ENCODE data around the gene ADCYAP1.

Gene ADCYAP1

DNA sequence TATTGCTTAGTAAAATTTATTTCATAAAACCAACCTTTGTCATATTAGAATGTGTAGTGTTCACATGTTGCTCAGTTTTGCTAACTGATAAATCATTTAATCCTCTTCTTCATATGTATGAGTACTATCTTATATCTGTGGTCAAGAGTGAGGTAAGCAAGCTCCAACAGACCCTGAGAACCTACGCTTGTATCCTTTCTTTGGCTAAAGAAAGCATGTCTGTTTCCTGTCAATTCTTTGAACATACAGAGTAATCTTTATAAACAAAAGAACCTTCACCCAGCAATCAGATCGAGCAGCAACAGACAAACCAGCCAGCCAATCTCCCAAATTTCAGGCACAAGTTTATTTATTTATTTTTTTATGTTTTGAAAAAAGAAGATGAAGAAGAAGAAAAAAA, 6.4 kb downstream of the ADCYAP1 start:
- DNase-seq, result no peak

DNA sequence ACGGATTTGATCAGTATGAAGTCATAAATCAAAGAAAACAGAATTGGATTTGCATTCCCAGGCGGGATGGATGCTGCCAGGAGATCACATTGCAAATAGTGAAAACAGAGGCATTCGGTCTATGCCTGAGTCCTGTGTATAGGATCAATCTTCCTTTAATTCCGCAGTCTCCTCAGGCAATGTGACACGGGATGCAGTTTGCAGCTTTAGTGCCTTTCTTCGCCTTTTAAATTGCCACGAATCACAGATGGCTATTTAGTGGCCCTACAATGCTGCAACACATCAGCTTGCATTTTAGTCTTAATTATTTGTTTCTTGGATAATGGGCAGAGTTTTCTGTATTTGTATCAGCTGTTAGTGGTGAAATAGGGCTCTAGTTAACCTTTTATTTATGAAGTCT, 6.8 kb downstream of the ADCYAP1 start:
- no peak for DNase-seq

DNA sequence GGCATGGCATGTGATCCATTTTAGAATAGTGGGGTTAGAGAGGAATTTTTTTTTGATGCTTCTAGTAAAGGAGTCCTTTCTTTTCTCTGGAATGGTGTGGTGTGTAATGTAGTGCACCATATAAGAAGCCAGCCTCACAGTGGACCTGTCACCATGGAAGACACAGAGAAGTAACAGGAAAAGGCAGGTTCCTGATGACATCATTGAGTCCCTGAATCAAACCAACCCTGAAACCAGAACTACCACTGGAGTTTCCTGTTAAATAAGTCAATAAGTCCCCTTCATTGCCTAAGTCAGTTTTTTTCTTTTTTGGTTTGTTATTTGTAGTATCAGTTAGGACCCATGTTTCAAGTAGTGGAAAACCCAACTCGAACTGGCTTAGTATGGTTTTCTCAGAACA, 11.9 kb downstream of the ADCYAP1 start:
- no peak for DNase-seq

DNA sequence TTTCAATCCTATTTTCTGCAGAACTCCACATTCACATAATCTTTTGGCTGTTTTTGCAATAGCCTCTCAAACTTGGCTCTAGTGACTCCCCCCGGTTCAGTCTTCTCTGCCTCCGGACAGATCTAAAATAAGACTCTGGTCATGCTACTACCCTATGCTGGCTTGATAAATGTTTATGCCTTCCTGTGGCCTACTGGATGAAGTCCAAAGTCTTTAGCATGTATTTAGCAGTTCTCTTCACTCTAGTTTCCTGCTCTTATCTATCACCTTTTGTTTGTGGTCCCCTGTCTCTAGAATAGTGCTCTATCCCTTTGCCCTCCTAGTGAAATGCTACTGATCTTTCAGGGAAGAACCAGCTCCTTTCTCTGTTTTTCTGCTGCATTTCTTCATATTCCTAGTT, 14.4 kb downstream of the ADCYAP1 start:
- DNase-seq, result no peak

DNA sequence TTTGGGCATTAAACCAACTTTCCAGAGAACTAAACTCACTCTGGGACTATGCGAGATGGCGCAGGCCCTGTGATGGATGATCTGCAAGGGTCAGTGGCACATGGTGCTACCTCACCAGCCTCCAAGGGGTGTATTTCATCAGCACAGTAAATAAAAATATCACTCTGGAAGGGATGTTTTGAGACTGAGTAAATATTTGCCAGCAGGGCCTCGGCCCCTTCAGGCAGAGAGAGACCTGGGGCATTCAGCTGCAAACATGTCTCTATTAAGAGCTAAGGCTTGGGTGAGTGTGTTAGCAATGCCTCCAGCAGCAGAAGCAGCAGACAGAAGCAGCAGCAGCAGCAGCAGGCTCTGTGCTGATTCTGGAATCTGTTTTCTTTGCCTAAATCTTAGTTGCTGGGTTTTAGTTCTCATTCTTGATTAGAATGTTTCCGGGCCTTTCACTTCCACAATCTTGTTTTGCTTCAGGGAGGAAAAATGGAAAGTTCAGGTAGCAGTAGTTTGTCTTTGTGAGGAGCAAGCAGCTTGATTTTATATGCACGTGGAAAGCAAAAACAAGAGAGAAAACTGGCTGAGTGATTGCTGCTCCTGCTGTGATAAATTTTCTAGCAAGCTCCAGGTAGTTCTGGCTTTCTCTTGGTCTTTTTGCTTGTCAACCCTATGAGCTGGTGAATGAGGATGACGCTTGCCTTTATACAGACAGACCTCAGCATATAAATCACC, 18.6 kb downstream of the ADCYAP1 start:
- no peak for DNase-seq

DNA sequence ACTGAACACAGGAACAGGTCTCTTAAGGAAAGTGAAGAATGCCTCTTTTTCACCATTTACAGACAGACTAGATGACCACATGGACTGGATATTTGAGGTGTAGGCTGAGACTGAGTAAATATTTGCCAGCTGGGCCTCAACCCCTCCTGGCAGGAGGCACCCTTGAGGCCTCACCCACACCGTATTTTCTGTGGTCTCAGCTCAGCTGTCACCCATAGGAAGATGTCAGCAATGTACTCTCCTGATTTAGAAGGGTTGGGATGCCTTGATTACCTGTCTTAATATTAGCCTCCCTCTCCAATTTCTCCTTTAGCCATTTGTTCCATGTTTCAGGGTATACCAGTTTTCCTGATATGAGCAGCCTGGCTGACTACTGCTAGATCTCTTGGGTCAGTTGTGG, 20.3 kb downstream of the ADCYAP1 start:
- no peak for DNase-seq

DNA sequence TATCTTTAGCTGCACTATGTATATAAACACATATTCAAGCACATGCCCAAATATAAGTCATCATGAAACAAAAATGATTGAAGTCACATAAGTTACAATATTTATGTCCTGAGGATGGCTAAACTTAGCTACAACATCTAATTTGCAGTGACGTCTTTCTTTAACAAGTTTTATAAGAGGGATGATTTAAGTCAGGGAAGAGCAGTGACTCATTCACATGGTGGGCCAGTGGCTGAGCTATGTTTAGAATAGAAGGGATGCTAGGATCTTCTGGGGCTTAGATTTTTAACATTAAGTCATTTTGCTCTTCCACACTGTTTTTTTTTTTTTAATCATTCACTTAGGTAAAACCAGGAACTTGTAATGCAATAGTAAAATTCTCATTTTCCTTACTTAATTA, 22.3 kb downstream of the ADCYAP1 start:
- DNase-seq, result no peak

DNA sequence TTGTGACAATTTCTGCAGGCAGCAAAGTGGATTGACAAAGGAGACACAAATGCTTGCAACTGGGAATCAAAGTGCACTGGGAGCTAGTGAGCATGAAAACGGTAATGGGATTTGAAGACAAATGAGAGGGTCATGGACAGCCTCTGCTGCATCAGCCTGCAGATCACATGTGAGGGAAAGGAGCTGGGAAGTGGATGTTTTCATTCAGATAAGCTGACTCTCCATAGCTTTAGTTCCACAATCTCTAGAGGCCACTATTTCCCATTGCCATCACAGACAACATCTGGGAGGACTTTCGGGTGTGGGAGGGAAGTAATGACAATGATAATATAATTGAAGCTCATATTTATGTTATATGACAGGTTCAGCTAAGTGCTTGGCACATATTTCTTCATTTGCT, 28.4 kb downstream of the ADCYAP1 start:
- DNase-seq, result no peak

DNA sequence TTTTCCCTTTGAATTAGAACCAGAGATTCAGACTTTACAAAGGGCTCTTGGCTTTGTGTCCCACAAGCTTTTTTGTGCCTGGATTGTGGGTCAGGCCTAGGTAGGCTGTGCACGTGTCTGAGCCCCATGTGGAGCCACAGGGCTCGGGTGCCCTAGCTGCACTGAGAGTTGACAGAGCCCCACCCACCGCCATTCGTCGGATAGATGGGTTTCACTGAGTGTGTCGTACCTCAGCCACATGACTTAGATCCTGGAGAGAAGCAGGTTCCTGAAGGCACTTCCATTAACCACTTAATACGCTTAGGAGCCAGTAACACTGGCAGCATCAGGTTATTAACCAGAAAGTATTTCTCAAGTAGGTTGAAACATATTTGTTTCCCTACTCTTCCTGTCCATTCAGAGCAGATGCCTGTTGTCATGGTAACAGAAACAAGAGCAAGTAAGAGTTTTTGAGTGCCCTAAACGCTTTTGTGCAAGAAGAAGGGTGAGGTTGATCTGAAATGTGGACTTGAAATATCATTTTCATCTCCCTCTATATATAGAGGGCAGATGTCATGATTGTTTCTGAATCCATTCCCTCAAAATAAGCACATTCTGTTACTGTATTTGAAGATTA, 30.0 kb downstream of the ADCYAP1 start:
- DNase-seq, result no peak

DNA sequence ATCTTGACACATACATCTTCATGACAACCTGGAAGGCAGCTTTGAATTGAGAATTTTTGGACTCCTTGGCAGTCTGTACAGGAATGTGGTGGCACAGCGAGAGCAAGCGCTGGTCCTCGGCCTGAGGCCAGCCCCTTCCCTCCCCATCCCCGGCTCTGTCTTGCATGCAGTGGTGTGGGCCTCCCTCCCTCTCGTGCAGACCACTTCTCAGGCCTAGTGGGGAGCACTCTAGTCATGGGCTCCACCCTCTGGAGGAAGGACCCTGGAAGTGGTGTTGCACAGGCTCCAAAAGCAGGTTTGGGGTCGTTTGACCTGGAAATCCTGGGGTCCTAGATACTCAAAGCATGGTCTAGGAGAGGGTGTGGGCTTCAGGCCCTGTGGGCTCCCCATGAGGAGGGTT, 32.3 kb downstream of the ADCYAP1 start:
- DNase-seq, result no peak

DNA sequence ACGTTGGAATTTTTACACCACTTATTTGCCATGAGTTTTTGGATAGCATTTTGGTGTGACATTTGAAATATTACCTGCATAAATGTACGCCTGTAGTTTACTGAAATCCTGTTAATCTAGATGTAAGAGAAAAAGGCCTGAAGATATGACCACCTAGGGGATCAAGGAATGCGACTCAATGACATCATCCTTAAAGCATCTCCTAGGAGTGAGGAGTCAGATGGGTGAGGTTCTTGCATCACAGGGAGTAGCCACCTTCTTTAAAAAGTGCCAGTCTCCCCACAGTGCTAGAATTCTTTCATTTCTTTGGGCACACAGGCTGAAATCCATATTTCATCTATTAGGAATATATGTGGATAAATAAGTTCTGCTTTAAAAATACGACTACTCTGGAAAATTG, 34.5 kb downstream of the ADCYAP1 start:
- no peak for DNase-seq

DNA sequence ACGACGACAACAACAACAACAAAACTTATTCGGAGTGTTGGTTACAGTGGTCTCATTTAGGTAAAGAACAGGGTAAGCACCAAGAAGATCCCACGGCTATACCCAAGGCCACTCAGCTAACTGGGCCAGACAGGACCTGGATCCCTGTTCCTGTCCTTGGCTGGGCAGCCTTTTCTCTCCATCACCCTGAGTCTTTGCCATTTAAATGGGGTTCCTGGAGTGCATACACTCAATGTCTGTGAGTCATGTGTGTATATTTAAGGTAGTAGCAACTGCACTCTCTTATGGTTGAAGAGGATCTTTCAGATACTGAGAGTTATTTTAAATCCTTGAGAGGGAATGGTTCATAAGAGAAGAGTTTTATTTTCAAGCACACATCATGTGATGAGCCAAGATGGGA, 35.3 kb downstream of the ADCYAP1 start:
- no peak for DNase-seq

DNA sequence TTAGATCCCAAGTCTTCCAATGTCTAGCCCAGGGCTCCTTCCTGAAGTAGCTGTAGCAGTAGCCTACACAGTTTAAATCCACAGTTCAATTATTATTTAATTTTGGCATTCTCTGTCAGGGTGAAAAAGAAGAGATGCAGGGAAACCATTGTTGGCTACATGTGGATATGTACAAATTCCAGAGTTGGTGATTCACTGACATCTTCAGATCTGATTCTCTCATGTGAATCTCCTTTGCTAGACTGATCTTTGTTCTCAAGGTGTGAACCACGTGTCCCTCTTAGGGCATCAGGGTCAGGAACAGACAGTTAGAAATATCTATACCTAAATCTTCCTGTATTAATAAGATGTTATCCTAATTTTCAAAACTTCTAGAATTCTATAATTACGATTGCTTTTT, 36.7 kb downstream of the ADCYAP1 start:
- no peak for DNase-seq

DNA sequence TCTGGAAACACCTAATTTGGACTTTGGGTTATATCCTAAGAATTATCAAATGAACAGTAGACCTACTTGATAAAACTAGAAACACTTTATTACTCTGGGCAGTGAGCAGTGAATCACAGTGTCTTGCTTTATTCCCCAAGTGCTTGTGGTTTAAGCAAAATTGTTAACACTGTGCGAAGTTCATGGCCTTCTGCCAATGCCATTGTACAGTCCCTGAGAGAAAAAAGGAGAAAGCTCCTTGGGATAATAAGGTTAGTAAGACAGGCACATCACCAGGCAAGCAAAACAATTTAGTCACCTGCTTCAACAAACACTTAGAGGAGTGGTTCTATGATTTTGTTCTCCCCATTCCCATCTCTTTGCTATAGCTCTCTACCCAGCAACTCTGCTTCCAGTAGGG, 39.8 kb downstream of the ADCYAP1 start:
- no peak for DNase-seq

DNA sequence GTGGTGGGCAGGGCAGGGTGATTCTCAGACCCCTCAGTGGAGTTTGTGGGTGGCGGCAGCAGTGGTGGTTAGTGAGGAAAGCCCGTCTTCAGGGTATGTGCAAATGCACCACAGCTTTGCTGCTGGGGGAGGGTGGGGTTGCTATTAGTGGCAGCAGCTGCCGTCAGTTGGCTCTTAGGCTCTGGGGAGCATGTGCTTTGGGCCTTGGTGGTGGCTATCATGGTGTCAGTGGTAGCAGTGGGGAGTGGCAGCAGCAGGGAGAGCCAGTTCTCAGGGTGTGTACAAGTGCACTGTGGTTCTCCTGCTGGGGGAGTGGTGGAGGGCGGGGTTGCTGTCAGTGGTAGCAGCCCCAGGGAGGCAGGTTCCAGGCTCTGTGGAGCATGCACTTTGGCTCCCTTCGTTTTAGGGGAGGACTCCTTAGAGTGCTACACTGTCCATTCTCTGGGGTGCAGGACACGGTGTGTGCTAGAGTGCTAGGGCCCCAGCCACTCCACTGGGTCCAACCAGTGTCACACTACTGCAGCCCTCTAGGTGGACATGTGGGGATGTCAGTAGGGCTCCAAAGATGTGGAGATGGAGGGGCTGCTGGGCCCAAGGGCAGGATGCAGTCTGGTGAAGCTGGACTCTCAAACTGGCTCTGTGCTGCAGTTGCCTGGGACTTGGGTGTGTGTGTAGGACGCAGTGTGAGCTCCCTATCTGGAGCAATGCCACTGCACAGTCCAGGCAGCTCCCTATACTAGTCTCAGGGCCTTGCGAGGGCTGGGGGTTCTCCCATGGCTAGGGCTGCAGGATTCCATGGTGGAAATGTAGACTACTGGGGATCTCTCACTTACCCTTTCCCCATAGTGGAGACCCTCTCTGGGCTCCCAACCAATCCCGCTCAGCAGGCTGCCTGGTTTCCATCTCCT, 45.3 kb downstream of the ADCYAP1 start:
- DNase-seq, result no peak

DNA sequence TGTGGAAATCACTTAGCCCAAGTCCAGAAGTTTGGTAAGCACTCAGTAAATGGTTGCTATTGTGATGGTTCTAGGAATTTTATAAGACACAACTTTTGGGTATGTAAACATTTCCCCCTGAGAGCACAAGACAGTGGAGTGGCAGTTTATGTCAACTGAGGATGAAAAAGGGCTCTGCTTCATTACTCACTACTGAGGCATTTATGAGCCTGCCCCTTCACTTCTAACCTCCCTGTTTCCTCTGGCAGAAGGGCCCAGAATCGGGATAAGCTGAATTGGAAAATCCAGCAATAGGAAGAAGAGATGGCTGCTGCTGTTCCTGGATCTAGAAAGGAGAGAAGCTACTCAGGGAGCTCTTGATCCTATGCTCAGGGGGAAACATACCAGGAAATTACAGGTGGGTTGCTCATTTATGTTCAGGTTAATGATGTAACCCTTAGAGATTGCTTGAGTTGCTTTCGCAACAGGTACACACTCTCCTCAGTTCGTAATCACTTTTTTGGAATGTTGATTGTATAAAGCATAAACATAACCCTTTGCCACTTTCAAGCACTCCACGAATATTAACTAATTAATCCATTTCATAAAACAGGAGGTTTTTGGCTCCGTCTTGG, 46.3 kb downstream of the ADCYAP1 start:
- no peak for DNase-seq

DNA sequence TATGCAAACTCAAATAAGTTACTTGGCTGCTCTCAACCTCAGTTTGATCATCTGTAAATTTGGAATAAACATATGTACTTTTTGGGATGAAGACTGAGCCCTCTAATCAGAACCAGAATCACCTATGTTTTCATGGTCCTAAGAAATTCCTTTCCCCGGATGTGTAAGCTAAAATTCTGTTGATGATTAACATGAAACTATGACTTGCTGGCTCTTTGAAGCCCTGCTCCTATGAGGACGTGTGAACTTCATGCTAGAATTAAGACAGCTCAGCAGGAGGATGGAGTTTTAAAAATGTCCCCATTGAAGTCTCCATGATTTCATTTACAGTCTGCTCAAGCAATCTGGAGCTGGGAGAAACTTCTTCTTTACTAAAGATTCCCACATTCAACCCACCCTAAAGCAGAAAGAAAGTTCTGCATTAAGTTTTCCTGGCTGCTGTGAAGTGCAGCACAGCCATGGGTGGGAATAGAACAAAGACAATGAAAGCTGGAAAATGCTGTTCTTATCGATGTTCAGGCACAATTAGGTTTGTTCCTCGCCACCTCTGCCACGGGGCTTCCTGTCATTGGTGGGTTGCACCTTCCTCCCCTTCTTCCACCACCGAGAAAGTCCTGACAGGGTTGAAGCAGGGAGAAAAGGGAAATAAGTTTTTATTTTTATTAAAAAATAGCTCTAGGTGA, 50.9 kb downstream of the ADCYAP1 start:
- no peak for DNase-seq

DNA sequence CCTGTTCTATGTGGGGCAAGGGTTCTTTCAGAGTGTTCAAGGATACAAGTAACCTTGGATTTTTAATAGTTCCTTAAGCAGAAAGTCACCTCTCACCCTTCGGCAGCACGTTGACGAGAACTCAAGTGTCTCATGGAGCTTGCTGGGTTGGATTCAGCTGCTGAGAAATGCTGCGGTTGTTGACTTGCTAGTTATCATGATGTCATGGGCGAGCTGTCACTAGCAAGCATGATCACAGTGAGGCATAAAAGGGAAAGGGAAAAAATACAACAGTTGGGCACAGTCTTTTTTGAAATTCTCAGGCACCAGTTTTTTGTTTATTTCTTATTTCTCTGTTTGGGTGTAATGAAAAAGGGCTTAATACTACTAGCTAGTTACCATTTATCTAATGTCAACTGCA, 53.2 kb downstream of the ADCYAP1 start:
- no peak for DNase-seq

DNA sequence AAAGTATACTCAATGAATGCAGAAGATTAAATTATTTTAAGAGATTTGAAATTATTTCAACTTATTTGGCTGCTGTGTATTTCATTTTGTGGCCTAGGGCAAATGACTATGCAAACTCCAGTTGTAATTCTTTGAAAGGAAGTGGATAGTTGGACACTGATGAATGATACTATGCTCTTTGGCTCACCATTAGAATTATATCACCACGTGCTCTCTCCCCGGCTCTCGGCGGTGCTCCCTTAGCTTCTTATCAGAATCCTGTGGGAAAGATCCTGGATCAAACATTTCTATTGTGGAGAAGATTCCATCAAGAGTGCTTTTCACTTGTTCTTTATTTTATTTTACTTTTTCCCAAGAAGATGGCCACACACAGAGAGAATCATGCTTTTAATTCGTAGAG, 55.2 kb downstream of the ADCYAP1 start:
- DNase-seq, result no peak
